ENCODE measurements around the gene ZBTB20.

GRCh38 chr3:114508976-114509375, 638.1 kb downstream of the ZBTB20 start:
- no peak for TF ChIP-seq EZH2phosphoT487 (IDR thresholded peaks at IDR 0.05; ENCODE audit: low read depth)
- TF ChIP-seq CTCF (IDR thresholded peaks at IDR 0.05; ENCODE audit: low read depth, low read length) = no peak

Data from OCI-LY3 (cell line).